PC-3 (cell line): ENCODE measurements around the gene UBAP1L. TPM values are rescaled to one million over a fixed set of nuclear protein-coding genes. Genes with fewer than 3 reads are reported as not detected.
A peak's percentile ranks its signal among the peaks of the same experiment; 100 is the strongest.
"Not testable (repeated sequence)": the region's sequence is repeated elsewhere in the genome, so short reads cannot be mapped to it uniquely, and the experiment has no call there.

ENCODE experiments used
- ATAC-seq: fragments of 200-7000 bp; cut with Tn5 transposase; 2 replicates; pipeline ENCODE4 v1.9.1; 2020; ENCODE audit warnings: mild to moderate bottlenecking, moderate library complexity
- BruUV-seq: library from RNA; stranded (reverse); fragments of 400-500 nt; replicated peaks from 2 replicates; lab custom pipeline; 2021; lab: Mats Ljungman, UMichigan
- CTCF ChIA-PET: fragments of 300-600 bp; sonication (Branson Sonifier 250); formaldehyde crosslinking; loops from one replicate; lab custom pipeline; 2022; ENCODE audit warnings: antibody characterized with exemption; lab: Charles Lee
- POLR2A ChIA-PET: fragments of 300-600 bp; sonication (Branson Sonifier 250); formaldehyde crosslinking; loops from one replicate; lab custom pipeline; 2022; ENCODE audit warnings: antibody characterized with exemption; ENCODE audit not compliant: unreplicated experiment; lab: Charles Lee
- DNase-seq: peaks from one replicate; pipeline ENCODE4 v3.0.0-alpha.2; 2015
- H2AFZ ChIP-seq: fragments of 300-600 bp; sonication (generic); 2 replicates; pipeline ENCODE4 v1.6.0; 2016; ENCODE audit warnings: antibody characterized with exemption, low read length
- H3F3A ChIP-seq: fragments of 300-600 bp; sonication (generic); one replicate; pipeline ENCODE4 v1.6.0; 2017; ENCODE audit warnings: antibody characterized with exemption, low read length, control low read depth, mild to moderate bottlenecking; ENCODE audit not compliant: unreplicated experiment
- H3K27ac ChIP-seq: fragments of 300-600 bp; sonication (generic); 2 replicates; pipeline ENCODE4 v1.5.1; 2016; ENCODE audit warnings: mild to moderate bottlenecking, low read length
- H3K27me3 ChIP-seq: fragments of 300-600 bp; sonication (generic); 2 replicates; pipeline ENCODE4 v1.6.1; 2016; ENCODE audit warnings: low read length, mixed read lengths
- H3K36me3 ChIP-seq: fragments of 300-600 bp; sonication (generic); 2 replicates; pipeline ENCODE4 v1.6.1; 2016; ENCODE audit warnings: low read depth, mixed run types, low read length, mixed read lengths
- H3K4me1 ChIP-seq: fragments of 300-600 bp; sonication (generic); 2 replicates; pipeline ENCODE4 v1.5.1; 2016; ENCODE audit warnings: low read length; ENCODE audit not compliant: insufficient read depth
- H3K4me2 ChIP-seq: fragments of 300-600 bp; sonication (generic); 2 replicates; pipeline ENCODE4 v1.6.0; 2016; ENCODE audit warnings: low read length
- H3K4me3 ChIP-seq: fragments of 300-600 bp; sonication (generic); 2 replicates; pipeline ENCODE4 v1.5.1; 2016; ENCODE audit warnings: mild to moderate bottlenecking, low read length, mixed read lengths
- H3K79me2 ChIP-seq: fragments of 300-600 bp; sonication (generic); 2 replicates; pipeline ENCODE4 v1.6.1; 2017; ENCODE audit warnings: low read length, mixed read lengths
- H3K9ac ChIP-seq: fragments of 300-600 bp; sonication (generic); 2 replicates; pipeline ENCODE4 v1.6.0; 2016; ENCODE audit warnings: mild to moderate bottlenecking, low read length
- H3K9me2 ChIP-seq: fragments of 300-600 bp; sonication (generic); replicated peaks from 2 replicates; pipeline ENCODE4 v1.6.1; 2016; ENCODE audit warnings: mixed run types, low read length, mixed read lengths
- H3K9me3 ChIP-seq: fragments of 300-600 bp; sonication (generic); 2 replicates; pipeline ENCODE4 v1.6.1; 2016; ENCODE audit warnings: low read length, mixed read lengths
- H4K20me1 ChIP-seq: fragments of 300-600 bp; sonication (generic); 2 replicates; pipeline ENCODE4 v1.6.1; 2016; ENCODE audit warnings: low read length, mixed read lengths
- EZH2 ChIP-seq: fragments of 300-600 bp; sonication (generic); IDR thresholded peaks from one replicate; pipeline ENCODE4 v1.6.1; 2017; ENCODE audit warnings: antibody characterized with exemption, mild to moderate bottlenecking, low read length; ENCODE audit not compliant: unreplicated experiment
- EZH2phosphoT487 ChIP-seq: fragments of 300-600 bp; sonication (generic); IDR thresholded peaks from 2 replicates; pipeline ENCODE4 v1.6.1; 2018; ENCODE audit warnings: mild to moderate bottlenecking, antibody characterized with exemption, low read length, borderline replicate concordance
- intact Hi-C: fragments of 100-400 bp; cut with micrococcal nuclease; formaldehyde crosslinking; loops from 2 replicates; pipeline ENCODE4 v1.9.0; 2023
- total RNA-seq: library from RNA; depleted of rRNA; stranded (reverse); fragments of >200 nt; gene quantifications from 2 replicates; pipeline ENCODE4 v1.2.3, GENCODE V29; 2014
- TF ChIP-seq, protein P1 (sequence below): fragments of 300-600 bp; sonication (generic); conservative IDR thresholded peaks from 2 replicates; pipeline ENCODE4 v1.5.1; 2017; ENCODE audit warnings: antibody characterized with exemption, low read depth, mild to moderate bottlenecking, low read length

UBAP1L gene
- total RNA-seq, 1 experiment from 2014 or later = 3.4 TPM

DNA sequence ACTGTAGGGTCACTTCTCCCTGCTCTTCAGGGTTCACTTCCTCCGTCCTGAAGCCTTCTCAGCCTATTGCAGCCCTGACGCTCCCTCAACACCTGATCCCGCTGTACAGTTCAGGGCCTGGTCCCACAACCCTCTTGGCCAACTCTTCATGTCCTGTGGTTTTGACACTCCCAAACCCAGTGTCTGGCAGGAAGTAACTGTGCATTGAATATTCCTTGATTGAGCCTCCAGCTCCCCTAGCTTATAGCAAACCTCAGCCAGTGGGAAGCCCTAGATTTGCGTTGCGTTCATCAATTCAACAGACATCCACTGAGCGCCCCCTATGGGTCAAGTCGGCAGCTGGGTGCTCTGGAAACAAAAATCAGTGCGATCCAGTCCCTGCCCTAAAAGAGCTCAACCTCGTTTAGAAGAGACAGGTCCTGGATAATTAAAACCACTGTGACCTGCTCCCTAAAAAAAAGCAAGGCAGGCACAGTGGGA lies 13.5 kb downstream of the UBAP1L start:
- no peaks in the 10 kb centered on the region for H3K4me1 ChIP-seq
- H2AFZ ChIP-seq = no peak overlapping the region
- intact Hi-C loops = no loop called here
- ATAC-seq = no peak
- no peak overlapping the region for H3K4me2 ChIP-seq
- no peak overlapping the region for H3K9ac ChIP-seq
- TF ChIP-seq, protein P1, sequence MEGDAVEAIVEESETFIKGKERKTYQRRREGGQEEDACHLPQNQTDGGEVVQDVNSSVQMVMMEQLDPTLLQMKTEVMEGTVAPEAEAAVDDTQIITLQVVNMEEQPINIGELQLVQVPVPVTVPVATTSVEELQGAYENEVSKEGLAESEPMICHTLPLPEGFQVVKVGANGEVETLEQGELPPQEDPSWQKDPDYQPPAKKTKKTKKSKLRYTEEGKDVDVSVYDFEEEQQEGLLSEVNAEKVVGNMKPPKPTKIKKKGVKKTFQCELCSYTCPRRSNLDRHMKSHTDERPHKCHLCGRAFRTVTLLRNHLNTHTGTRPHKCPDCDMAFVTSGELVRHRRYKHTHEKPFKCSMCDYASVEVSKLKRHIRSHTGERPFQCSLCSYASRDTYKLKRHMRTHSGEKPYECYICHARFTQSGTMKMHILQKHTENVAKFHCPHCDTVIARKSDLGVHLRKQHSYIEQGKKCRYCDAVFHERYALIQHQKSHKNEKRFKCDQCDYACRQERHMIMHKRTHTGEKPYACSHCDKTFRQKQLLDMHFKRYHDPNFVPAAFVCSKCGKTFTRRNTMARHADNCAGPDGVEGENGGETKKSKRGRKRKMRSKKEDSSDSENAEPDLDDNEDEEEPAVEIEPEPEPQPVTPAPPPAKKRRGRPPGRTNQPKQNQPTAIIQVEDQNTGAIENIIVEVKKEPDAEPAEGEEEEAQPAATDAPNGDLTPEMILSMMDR = peak; percentile 76
- no peak for TF ChIP-seq EZH2phosphoT487
- TF ChIP-seq EZH2 = no peak
- no peaks in the 10 kb centered on the region for H3K27me3 ChIP-seq
- no peaks in the 10 kb centered on the region for H3F3A ChIP-seq
- no peaks in the 10 kb centered on the region for H3K9me2 ChIP-seq
- BruUV-seq = no TSS peak
- ChIA-PET CTCF (interaction anchor here (0.7 to 1.0 kb wide), 2 partner anchors 24 to 84 kb away, joined by 3 to 6 read pairs; partner anchors contain the start of gene CLPX), POLR2A (no interaction called here)
- no peaks in the 10 kb centered on the region; the same call in 1 of the 2 replicates for H3K36me3 ChIP-seq
- no peak overlapping the region for H3K27ac ChIP-seq
- DNase-seq = peak; percentile 53
- no peaks in the 10 kb centered on the region for H4K20me1 ChIP-seq
- H3K4me3 ChIP-seq = no peak overlapping the region
- H3K79me2 ChIP-seq = no peaks in the 10 kb centered on the region
- no peaks in the 10 kb centered on the region for H3K9me3 ChIP-seq

GRCh38 chr15:65100442-65100841 lies 14.6 kb downstream of the UBAP1L start:
- TF ChIP-seq EZH2 = no peak
- no peak for TF ChIP-seq EZH2phosphoT487
- TF ChIP-seq, protein P1 = no peak
- intact Hi-C loops = no loop called here

GRCh38 chr15:65099801-65100200 lies 15.2 kb downstream of the UBAP1L start:
- BruUV-seq, H3K9ac ChIP-seq, H3K79me2 ChIP-seq, H4K20me1 ChIP-seq, intact Hi-C loops, H3K4me1 ChIP-seq, H3K9me2 ChIP-seq, ATAC-seq, DNase-seq, H3K4me2 ChIP-seq, H3K27ac ChIP-seq, H3F3A ChIP-seq, H3K36me3 ChIP-seq, H3K27me3 ChIP-seq, CTCF ChIA-PET, H3K4me3 ChIP-seq, H3K9me3 ChIP-seq, H2AFZ ChIP-seq, POLR2A ChIA-PET: not testable (repeated sequence)

More at GRCh38 chr15:65100442-65100841, 14.6 kb downstream of the UBAP1L start:
- Histone ChIP-seq H3K9me2 (no peaks in the 10 kb centered on the region), H3K4me3 (no peak overlapping the region), H3K36me3 (no peaks in the 10 kb centered on the region; the same call in 1 of the 2 replicates), H3K4me1 (no peaks in the 10 kb centered on the region), H3K9me3 (no peaks in the 10 kb centered on the region), H4K20me1 (no peaks in the 10 kb centered on the region), H2AFZ (no peak overlapping the region), H3K27me3 (no peaks in the 10 kb centered on the region), H3K9ac (no peak overlapping the region), H3F3A (no peaks in the 10 kb centered on the region), H3K79me2 (no peaks in the 10 kb centered on the region), H3K27ac (no peak overlapping the region), H3K4me2 (no peak overlapping the region)
- ATAC-seq (no peak), DNase-seq (no peak)
- ChIA-PET POLR2A (no interaction called here), CTCF (no interaction called here)
- no TSS peak for BruUV-seq
